Activated effector memory CD4-positive, alpha-beta T cell treated with Interleukin-2 at 50 U/mL for 16 hours (primary cell): ENCODE data around the gene TAF13.
A peak's percentile ranks its signal among the peaks of the same experiment; 100 is the strongest.
"Not testable (repeated sequence)": the region's sequence is repeated elsewhere in the genome, so short reads cannot be mapped to it uniquely, and the experiment has no call there.

Experiments used
- DNase-seq: peaks from one replicate; pipeline ENCODE4 v3.0.0-alpha.2; 2020

The TAF13 gene

DNA sequence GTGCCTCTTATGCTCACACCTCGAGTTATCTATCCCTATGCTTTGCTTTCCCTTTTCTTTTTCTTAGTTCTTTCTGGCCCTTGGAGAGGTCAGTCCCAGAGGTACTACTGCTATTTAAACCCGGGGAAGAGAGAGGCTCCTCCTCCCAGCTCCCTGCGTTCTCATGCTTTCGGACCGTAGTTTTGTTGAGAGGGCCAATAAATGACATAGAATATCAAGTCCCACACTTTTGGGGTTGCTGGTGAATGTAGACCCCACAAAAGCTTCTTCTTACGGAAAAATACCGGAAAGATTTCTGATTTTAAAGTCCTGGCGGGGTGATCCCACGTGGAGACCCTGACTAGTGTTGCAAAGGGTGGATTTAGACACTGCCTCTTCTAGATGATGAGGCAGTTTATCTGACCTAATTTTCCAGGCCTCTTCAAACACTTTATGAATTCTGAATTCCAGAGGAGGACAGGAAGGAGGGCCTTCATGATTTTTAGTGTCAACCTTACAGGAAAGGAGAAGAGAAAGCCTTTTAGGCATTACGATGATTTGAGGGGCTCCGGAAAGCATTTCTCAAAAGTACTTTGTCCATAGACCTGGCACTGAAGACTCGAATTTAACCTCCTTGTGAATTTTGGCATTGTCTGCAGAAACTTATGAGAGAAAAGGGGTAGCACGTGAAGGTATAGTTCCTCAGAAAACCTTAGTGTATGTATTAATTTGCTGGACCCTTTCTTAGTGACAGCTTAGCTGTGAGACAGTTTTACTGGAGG, 15.5 kb upstream of the TAF13 start:
- no peak for DNase-seq

DNA sequence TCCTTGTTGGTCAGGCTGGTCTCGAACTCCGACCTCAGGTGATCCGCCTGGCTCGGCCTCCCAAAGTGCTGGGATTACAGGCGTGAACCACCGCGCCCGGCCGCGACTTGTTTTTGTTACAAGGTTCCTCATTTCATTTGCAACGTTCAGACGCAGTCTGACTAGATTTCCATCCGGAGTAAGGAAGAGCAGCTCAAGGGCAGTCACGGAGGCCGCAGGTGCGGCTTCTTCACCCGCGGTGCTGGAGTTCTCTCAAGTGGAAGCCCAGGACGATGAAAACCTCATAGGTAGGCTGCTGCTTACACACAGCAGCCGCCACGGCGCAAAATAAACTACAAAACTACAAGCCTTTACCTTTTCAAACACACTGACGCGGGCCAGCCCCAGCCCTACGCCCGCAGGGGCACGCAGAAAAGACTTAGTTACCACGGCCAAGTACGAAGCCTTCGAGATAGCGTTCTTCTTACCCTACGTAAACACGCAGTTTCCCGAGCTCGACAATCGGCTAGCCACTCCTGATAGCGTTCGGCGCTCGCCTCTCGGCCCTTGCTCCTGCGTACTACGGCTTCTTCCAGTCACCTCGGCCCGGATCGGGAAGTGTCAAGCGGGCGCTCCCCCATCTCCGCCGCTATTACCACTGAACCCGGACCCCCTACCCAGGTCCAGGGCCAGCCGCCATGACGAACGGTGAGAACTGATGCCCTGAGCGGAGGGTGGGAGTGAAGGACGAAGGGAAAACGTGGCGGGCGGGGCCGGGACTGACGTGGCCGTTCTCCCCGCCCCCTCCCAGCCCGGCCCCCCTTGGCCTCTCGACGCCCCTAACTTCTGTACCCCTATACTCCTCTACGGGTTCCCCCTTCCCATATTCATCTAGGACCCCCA, 14.6 kb upstream of the TAF13 start, which contains the start of gene TMEM167B:
TMEM167B (plus strand) TSS at position 569 of the 882 bp plus-strand sequence; CDS start at position 678, 109 bp downstream.
- peak; percentile 82 for DNase-seq

DNA sequence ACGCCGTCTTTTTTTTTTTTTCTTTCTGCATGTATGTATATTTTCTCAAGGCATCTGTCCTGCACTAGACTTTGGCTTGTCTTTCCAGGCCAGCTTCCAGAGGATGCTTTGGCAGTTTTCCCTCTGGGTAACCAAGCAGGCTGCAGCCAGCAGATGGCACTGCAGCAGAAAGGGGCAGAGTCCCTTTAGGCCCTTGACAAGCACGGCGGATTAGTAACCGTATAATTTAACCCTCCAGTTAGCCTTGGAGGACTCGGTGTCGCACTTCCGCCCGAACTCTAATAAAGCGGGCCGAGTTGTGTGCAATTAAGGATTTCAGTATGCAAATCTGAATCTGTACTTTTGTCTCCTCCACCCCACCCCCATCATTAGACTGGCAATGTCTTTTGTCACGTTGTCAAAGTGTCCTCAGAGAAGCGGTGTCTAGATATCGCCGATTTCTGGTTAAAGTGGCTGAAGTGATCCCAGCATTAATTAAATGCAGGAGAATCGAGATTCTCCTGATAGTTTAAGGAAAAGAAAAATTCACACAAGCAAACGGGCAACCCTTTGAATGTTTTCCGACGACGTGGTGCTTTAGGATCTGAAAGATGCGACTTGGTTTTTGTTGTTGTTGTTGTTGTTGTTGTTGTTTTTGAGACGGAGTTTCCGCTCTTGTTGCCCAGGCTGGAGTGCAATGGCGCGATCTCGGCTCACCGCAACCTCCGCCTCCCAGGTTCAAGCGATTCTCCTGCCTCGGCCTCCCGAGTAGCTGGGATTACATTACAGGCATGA, 13.6 kb upstream of the TAF13 start:
- DNase-seq: no peak

DNA sequence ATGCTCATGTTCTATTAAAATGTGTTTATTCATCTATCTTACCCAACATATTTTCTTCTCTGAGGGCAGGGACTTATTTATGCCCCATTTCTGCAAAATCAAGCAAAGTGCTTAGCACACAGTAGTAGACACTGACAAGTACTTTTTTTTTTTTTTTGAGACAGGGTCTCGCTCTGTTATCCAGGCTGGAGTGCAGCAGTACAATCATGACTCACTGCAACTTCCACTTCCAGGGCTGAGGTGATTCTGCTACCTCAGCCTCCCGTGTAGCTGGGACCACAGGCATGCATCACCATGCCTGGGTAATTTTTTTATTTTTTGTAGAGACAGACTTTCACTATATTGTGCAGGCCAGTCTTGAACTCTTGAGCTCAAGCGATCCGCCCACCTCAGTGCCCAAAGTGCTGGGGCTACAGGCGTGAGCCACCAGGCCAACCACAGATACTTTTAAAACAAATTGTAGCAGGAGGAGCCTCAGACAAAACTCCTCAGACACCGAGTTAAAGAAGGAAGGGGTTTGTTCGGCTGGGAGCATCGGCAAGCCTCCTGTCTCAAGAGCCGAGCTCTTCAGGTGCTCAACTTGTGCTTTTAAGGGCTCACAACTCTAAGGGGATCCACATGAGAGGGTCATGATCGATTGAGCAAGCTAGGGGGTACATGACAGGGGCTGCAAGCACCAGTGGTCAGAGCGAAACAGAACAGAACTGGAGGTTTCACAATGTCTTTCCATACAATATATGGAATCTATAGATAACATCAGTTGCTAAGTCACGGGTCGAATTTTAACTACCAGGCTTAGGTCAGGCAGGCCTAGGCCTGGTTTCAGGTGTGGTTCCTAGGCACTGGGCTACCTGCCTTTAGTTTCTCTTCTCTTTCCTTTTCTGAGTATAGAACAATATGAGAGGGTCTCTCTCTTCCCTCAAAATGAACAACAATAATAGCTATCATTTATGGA, 9.0 kb upstream of the TAF13 start:
- no peak for DNase-seq

DNA sequence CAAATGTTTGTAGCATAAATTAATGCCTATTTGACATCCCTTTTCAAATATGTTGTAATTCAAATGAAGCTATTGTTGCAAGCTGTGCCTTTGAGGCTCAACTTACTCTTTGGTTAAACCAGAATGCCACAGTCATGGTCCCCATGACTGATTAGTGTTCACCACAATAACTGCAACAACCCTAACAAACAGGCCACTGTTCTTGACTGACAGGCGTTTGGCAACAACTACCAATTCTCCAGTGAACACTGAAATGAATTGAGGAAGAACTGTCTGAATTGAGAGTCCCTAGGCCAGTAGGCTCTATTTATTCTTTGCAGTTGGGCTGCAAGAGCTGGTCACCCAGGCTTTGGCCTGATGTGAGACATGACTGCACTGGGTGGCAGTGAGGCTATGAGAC, 8.1 kb upstream of the TAF13 start:
- DNase-seq: no peak

DNA sequence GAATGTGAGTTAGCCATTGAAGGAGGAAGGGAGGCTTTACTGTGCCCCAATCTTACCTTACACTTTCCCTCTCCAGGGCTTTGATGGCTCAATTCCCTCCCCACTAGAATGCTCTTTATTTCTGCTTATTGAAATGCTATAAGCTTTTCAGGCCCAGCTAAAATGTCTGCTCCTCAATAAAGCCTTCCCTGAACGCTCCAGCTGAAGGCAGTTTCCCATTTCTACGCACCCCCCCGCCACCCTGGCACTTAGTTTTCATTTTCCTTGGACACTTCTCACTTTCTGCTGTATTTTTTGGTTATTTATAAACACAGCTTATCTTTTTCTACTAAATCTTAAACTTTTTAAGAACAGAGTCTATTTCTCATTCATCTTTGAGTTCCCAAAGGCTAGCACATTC, 7.7 kb upstream of the TAF13 start:
- DNase-seq: no peak

DNA sequence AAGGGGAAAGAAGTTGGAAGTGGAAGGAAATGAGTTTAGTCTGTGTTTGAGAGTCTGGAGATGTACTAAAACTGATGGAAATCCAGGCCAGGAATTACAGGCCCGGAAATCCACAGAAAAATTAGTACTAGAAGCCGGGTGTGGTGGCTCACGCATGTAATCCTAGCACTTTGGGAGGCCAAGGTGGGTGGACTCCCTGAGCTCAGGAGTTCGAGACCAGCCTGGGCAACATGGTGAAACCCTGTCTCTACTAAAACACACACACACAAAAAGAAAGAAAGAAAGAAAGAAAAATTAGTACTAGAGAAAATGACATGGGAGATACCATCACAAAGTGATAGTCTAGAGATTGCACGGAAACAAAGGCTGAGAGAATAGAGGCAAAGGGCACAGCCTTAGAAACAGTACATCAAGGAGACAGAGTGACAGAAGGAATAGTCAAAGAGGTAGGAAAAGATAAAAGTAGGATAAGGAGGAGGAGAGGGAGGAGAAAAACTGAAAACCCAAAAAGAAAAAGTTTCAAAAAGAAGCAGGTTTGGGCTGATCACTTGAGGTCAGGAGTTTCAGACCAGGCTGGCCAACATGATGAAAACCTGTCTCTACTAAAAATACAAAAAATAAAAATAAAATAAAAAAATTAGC, 4.8 kb upstream of the TAF13 start:
- no peak for DNase-seq

DNA sequence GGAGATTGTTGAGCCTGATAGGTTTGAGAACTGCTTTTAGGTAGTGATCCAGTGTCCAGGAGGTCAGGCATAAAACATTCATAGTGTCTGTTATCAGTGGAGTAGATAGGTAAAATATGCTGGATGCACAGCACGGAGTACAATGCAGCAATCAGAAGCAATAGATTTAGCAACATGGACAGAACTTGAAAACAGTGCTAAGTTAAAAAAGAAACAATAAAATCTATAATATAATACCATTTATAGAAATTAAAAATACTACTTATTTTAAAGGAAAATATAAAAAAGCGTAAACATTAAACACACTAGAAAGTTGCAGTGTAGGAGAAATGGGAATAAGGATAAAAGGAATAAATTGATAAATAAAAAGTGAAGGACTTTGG, 3.4 kb upstream of the TAF13 start:
- no peak for DNase-seq

DNA sequence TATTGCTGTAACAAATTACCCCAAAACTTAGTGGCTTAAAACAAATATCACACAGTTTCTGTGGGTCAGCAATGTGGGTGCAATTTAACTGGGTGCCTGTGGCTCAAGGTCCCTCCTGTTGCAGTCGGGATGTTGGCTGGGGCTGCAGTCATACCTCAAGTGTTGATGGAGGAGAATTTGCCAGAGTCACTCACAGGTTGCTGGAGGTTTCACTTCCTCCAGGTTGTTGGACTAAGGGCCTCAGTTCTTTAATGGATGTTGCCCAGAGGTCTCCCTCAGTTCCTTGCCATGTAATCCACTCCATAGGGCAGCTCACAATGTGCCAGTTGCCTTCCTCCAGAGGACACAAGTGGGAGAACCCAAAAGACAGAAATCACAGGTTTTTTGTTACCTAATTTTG, 2.5 kb upstream of the TAF13 start:
- no peak for DNase-seq

DNA sequence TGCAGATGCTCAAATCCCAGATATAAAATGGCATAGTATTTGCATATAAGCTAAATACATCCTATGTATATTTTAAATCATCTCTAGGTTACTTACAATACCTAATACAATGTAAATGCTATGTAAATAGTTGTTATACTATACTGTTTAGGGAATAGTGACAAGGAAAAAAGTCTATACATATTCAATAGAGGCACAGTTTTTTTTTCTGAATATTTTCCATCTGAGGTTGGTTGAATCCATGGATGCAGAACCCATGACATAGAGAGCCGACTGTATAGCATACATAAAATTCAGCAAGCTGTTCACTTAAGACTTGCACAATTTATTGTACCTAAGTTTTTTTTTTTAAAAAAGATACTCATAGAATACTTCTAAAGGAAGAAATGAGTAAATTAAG, 6.5 kb downstream of the TAF13 start:
- no peak for DNase-seq

DNA sequence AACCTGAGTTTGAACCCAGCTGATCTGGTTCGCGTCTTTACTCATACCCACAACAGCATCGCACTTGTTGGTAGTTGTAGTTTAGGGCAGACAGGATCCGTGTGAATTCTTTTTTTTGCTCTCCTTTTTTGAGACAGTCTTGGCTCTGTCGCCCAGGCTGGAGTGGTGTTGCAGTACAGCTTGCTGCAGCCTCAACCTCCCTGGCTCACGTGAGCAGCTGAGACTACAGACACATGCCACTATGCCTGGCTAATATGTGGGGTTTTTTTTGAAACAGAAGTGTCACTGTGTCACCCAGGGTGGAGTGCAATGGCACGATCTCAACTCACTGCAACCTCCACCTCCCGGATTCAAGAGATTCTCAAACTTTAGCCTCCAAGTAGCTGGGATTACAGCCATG, 7.9 kb downstream of the TAF13 start:
- no peak for DNase-seq

DNA sequence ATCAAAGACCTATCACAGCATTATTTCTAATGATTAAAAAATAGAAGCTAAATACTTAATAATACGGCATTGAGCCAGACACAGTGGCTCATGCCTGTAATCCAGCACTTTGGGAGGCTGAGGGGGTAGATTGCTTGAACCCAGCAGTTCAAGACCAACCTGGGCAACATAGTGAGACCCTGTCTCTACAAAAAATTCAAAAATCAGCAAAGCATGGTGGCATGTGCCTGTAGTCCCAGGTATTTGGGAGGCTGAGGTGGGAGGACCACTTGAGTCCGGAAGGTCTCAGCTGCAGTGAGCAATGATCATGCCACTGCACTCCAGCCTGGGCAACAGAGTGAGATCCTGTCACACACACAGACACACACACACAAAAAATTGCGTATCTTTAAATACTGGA, 10.7 kb downstream of the TAF13 start:
- no peak for DNase-seq

DNA sequence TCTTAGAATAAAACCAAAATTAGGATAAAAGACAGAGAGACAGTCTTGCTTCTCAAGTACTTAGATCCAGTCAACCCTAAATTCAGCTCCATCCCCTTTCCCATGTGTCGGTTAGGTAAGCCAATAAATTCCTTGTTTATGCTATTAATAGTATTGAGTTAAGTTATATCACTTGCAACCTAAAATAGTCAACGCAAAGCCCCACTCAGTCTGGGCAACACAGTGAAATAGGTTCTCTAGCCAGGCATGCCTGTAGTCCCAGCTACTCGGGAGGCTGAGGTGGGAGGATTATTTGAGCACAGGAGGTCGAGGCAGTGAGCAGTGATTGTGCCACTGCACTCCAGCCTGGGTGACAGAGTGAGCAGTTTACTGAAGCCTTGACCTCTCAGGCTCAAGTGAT, 14.6 kb downstream of the TAF13 start:
- no peak for DNase-seq

DNA sequence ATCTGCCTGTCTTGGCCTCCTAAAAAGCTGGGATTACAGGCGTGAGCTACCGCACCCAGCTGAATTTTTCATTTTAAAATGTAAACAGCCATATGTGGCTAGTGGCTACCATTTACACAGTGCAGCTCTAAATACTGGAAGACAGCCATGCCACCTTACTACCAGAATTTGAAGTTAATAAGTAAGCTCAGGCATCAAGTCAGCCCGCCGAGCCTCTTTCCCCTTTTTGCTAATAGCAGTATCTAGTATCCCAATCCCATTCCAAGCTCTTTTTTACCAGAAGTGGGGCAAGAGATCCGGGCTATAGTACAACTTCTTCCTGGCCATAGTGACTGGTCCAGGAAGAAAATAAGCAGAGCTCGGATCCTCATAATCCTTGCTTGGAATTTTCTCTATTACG, 15.1 kb downstream of the TAF13 start:
- no peak for DNase-seq

DNA sequence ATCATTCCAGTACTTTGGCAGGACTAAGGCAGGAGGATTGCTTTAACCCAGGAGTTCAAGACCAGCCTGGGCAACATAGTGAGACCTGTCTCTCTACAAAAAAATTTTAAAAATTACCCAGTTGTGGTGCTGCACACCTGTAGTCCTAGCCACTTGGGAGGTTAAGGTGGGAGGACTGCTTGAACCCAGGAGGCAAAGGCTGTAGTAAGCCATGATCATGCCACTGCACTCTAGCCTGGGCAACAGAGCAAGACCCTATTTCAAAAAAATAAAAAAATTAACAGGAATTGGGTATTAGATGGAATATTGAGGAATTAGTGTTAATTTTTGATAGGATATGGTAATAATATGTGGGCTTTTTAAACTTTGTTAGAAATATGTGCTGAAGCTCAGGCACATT, 16.8 kb downstream of the TAF13 start:
- no peak for DNase-seq

DNA sequence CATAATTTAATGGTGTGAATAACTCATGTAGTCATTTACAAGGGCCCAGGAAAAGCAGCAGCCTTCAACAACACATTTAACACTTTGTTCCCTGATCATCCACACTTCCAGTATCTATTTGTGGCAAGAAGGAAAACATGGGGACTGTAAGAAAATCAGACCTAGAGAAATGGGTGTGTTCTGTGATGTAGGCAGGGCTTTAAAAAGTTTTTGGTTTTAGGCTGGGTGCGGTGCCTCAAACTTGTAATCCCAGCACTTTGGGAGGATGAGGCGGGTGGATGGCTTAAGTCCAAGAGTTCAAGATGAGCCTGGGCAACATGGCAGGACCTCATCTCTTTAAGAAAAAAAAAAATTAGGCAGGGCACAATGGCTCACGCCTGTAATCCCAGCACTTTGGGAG, 19.7 kb downstream of the TAF13 start:
- no peak for DNase-seq

DNA sequence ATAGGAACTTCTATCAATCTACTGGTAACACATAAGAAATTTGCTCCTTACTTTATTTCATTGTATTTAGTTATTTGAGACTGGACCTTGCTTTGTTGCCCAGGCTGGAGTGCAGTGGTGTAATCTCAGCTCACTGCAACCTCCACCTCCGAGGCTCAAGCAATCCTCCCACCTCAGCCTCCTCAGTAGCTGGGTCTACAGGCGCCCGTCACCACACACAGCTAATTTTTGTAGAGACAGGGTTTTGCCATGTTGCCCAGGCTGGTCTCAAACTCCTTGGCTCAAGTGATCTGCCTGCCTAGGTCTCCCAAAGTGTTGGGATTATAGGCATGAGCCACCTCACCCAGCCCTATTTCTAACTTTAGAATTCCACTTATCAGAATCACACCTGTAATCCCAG, 23.7 kb downstream of the TAF13 start:
- DNase-seq: not testable (repeated sequence)

DNA sequence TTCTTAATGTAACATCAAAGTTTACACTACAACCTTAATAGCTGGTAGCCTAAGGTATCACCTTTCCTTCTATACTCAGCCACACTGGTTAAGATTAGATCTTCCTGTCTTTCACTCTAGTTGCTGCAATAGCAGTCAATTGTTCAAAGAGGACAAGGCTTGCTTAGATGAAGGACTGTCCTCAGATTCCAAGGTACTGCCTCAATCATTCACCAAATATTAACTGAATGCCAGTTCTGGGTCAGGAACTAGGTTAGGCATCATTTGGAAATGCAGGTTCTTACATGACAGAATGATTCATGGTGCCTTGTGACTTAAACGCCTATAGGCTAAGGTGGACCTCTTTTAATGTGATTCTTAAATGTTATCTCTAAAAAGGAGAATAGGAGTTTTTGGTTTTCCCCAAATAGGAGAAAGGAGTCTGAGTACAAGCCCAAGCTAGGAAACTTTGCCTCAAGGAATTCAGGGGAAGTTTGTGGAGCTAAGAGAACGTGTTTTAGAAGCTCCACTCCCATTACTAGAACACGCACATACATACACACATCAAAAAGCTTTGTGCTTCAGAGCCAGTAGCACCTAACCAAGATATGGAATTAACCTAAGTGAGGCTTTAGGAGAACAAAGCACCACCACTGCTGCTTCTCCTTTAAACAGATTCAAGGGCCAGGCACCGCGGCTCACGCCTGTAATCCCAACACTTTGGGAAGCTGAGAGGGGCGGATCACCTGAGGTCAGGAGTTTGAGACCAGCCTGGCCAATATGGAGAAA, 25.4 kb downstream of the TAF13 start:
- DNase-seq: no peak

DNA sequence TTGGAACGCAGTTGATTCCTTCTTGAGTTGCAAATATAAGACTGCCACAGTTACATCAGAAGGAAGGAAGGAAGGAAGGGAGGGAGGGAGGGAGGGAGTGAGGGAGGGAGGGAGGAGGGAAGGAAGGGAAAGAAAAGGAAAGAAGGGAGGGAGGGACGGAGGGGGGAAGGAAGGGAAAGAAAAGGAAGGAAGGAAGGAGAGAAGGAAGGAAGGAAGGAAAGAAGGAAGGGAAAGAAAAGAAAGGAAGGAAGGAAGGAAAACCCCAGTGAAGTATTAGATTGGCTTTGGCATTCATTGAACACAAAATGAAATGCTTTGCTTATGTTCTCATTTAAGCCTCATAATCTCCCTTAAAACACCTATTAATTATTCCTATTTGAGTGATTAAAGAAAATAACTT, 27.5 kb downstream of the TAF13 start:
- DNase-seq: no peak

DNA sequence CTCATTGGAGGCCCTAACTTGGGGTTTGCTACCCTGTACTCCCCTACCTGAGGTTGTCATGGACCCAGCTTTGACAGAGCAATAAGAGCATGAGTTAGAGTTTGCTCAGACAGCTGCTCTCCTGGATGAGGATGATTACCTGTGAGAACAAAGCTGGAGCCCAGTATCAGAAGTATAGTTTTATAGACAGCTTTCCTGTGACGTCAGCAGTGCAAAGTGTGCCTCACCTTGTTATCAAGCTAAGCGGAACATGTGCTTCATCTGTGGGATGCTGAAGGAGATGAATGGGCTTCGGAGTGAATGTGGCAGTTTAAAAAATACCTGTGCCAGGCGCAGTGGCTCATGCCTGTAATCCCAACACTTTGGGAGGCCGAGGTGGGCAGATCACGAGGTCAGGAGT, 28.5 kb downstream of the TAF13 start:
- DNase-seq: no peak

DNA sequence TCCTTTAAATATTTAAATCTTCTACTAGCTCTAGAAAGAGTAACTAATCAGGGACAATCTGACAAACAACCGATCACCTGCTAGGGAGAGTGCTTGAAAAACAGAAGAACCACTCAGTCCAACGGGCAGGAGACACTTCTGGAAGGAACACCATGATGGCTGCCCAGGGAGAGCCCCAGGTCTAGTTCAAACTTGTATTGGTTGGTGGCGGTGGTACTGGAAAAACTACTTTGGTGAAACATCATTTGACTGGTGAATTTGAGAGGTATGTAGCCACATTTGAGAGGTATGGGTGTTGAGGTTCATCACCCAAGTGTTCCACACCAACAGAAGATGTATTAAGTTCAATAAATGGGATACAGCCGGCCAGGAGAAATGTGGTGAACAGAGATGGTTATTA, 29.1 kb downstream of the TAF13 start:
- DNase-seq: no peak
